ENCODE data around the gene ZNF254. TPM values are rescaled to one million over a fixed set of nuclear protein-coding genes. Genes with fewer than 3 reads are reported as not detected.

The ZNF254 gene
- total and polyA plus RNA-seq, 2 of the 4 experiments (the other 2 are of a cell fraction): 4.4 to 8.8 TPM

GRCh38 chr19:24059563-24060295 lies 27.3 kb upstream of the ZNF254 start:
- H3K9me3 ChIP-seq (ENCODE audit: control insufficient read depth, insufficient read depth, low read length): no peaks in the 10 kb centered on the region
- POLR2A ChIA-PET (ENCODE audit: unreplicated experiment): no interaction called here
- H3K27ac ChIP-seq (ENCODE audit: insufficient read depth, low read length): no peak overlapping the region
- CTCF ChIA-PET: no interaction called here
- H4K20me1 ChIP-seq (ENCODE audit: insufficient read depth, low read length): peaks cover 5% of the 10 kb centered on the region
- H4K91ac ChIP-seq (ENCODE audit: insufficient read depth, low read depth, low read length): no peak overlapping the region
- H2AK5ac ChIP-seq (ENCODE audit: low read depth, low read length): no peak overlapping the region
- H3K4ac ChIP-seq (ENCODE audit: low read depth, low read length): no peak overlapping the region
- no peaks in the 10 kb centered on the region for H3K4me1 ChIP-seq (ENCODE audit: control insufficient read depth, insufficient read depth, low read length)
- in situ Hi-C loops (cut with MboI; ENCODE audit: low sequenced_read_pairs): no loop called here
- H4K5ac ChIP-seq (ENCODE audit: low read depth, low read length): no peak overlapping the region
- H2BK5ac ChIP-seq (ENCODE audit: low read depth, low read length, poor library complexity, severe bottlenecking): no peak overlapping the region
- no TSS peak for BruUV-seq (replicated peaks)
- no peak overlapping the region for H2BK20ac ChIP-seq (ENCODE audit: low read depth, low read length)
- H3K9me1 ChIP-seq (ENCODE audit: insufficient read depth, low read length): peaks cover 16% of the 10 kb centered on the region; the same call in 1 of the 2 replicates
- H3K9ac ChIP-seq (ENCODE audit: low read depth, low read length): no peak overlapping the region
- peaks cover 36% of the 10 kb centered on the region for H3K36me3 ChIP-seq (ENCODE audit: control insufficient read depth, insufficient read depth, low read length)
- no peak overlapping the region for H3K56ac ChIP-seq (ENCODE audit: extremely low read depth, insufficient read depth, low read length)
- no peak overlapping the region for H3K4me3 ChIP-seq (ENCODE audit: insufficient read depth, low read depth, low read length)
- dilution Hi-C loops (cut with HindIII; ENCODE audit: low sequenced_read_pairs, unreplicated experiment): no loop called here
- DNase-seq (no peak), ATAC-seq (ENCODE audit: low read depth) (no peak)
- H3K18ac ChIP-seq (ENCODE audit: low read depth, low read length): no peak overlapping the region
- H3K79me1 ChIP-seq (ENCODE audit: low read depth in 1 of 2, low read length in 2 of 2): peaks cover 20 to 30% of the 10 kb centered on the region in 2 experiments
- H3K27me3 ChIP-seq (ENCODE audit: control insufficient read depth, insufficient read depth, low read length): no peaks in the 10 kb centered on the region
- no peak overlapping the region for H2BK15ac ChIP-seq (ENCODE audit: low read depth, low read length)
- H4K8ac ChIP-seq (ENCODE audit: low read depth in 2 of 2, low read length in 2 of 2): no peak overlapping the region
- H3K14ac ChIP-seq (replicated peaks; ENCODE audit: low read depth, low read length): no peak overlapping the region
- intact Hi-C loops (cut with micrococcal nuclease): no loop called here
- no peak overlapping the region for H2AFZ ChIP-seq (replicated peaks; ENCODE audit: low read length, poor library complexity)
- H2AK9ac ChIP-seq (replicated peaks; ENCODE audit: low read depth, low read length, poor library complexity): no peak overlapping the region
- no peak overlapping the region for H3K23ac ChIP-seq (ENCODE audit: low read depth, low read length)
- no CpG with 5 or more reads among the region's 2 CpGs for WGBS, 2 experiments (ENCODE audit: extremely low coverage in 2 of 2, insufficient read length in 1 of 2)
- TF ChIP-seq POLR2A (IDR thresholded peaks at IDR 0.05; ENCODE audit: low read depth, low read length) (no peak), BHLHE40 (IDR thresholded peaks at IDR 0.05; ENCODE audit: low read depth, low read length) (no peak), CTCF (conservative IDR thresholded peaks at IDR 0.05; ENCODE audit: low read depth, low read length) (no peak)
- H3K4me2 ChIP-seq (ENCODE audit: low read depth, low read length): no peak overlapping the region
- no peak overlapping the region for H2BK120ac ChIP-seq (ENCODE audit: low read depth, low read length)

All from IMR-90 (cell line).